Measurements from ENCODE around the gene MRPL42. TPM values are rescaled to one million over a fixed set of nuclear protein-coding genes. Genes with fewer than 3 reads are reported as not detected.

MRPL42 gene
- polyA plus RNA-seq, 1 of the 3 experiments (the other 2 are of a cell fraction), result 39.5 TPM

DNA sequence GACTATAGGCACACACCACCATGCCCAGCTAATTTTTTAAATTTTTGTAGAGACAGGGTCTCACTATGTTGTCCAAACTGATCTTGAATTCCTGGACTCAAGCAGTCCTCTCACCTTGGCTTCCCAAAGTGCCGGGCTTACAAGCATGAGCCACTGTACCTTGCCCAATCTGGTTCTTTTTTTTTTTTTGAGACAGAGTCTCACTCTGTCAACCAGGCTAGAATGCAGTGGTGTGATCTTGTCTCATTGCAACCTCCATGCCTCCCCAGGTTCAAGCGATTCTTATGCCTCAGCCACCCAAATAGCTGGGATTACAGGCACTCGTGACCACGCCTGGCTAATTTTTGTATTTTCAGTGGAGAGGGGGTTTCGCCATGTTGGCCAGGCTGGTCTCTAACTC, 15.4 kb downstream of the MRPL42 start:
- CTCF ChIA-PET, result interaction anchor here (0.7 to 2.2 kb wide), 3 partner anchors 15 to 498 kb away, joined by 3 to 7 read pairs (median 3); partner anchors contain the start of gene MRPL42
- Histone ChIP-seq H3K4me2 (no peak overlapping the region), H4K20me1 (ENCODE audit: insufficient read depth) (peaks cover 2% of the 10 kb centered on the region; the same call in 1 of the 2 replicates), H3K79me2 (ENCODE audit: insufficient read depth) (peaks cover 5% of the 10 kb centered on the region), H3K36me3 (replicated peaks in 1 of 2; ENCODE audit: control insufficient read depth in 1 of 2, insufficient read depth in 2 of 2, low read length in 1 of 2) (peaks cover 31 to 62% of the 10 kb centered on the region in 2 experiments), H2AFZ (ENCODE audit: low read depth) (no peak overlapping the region), H3K4me3 (ENCODE audit: low read depth in 2 of 2, low read length in 1 of 2) (no peak overlapping the region), H3K27me3 (ENCODE audit: insufficient read depth) (no peaks in the 10 kb centered on the region), H3F3A (replicated peaks; ENCODE audit: insufficient read depth) (no peaks in the 10 kb centered on the region), H3K9me3 (no peaks in the 10 kb centered on the region), H3K4me1 (ENCODE audit: control insufficient read depth in 1 of 2, insufficient read depth in 2 of 2, low read depth in 1 of 2, low read length in 1 of 2) (no peaks in the 10 kb centered on the region), H3K9me2 (no peaks in the 10 kb centered on the region), H3K27ac (ENCODE audit: low read depth in 2 of 2, low read length in 1 of 2) (no peak overlapping the region), H3K9ac (no peak overlapping the region)
- 100% methylated on average over 5 of the region's 5 CpGs for WGBS (ENCODE audit: low lambda C conversion rate)
- POLR2A ChIA-PET, result interaction anchor here (0.6 kb wide), 1 partner anchor 975 kb away, joined by 7 read pairs; no protein-coding TSS in a partner anchor
- DNase-seq, result no peak
- TF ChIP-seq FOXM1 (IDR thresholded peaks at IDR 0.05; ENCODE audit: low read depth) (no peak), TAF1 (IDR thresholded peaks at IDR 0.05; ENCODE audit: borderline replicate concordance, low read depth, low read length) (no peak), MXI1 (IDR thresholded peaks at IDR 0.05; ENCODE audit: low read depth, low read length) (no peak), EZH2phosphoT487 (IDR thresholded peaks at IDR 0.05; ENCODE audit: borderline replicate concordance, low read depth) (no peak), GABPA (IDR thresholded peaks at IDR 0.05; ENCODE audit: low read depth) (no peak), EP300 (IDR thresholded peaks at IDR 0.05; ENCODE audit: borderline replicate concordance in 1 of 2, low read depth in 1 of 2, low read length in 1 of 2) (no peak), TCF12 (IDR thresholded peaks at IDR 0.05) (no peak), RFX5 (IDR thresholded peaks at IDR 0.05; ENCODE audit: low read length) (no peak), SMC3 (IDR thresholded peaks at IDR 0.05; ENCODE audit: low read depth, low read length) (no peak)
- TF ChIP-seq, protein P1, sequence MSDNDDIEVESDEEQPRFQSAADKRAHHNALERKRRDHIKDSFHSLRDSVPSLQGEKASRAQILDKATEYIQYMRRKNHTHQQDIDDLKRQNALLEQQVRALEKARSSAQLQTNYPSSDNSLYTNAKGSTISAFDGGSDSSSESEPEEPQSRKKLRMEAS (IDR thresholded peaks at IDR 0.05; ENCODE audit: low read depth), result no peak
- TF ChIP-seq, protein P2, sequence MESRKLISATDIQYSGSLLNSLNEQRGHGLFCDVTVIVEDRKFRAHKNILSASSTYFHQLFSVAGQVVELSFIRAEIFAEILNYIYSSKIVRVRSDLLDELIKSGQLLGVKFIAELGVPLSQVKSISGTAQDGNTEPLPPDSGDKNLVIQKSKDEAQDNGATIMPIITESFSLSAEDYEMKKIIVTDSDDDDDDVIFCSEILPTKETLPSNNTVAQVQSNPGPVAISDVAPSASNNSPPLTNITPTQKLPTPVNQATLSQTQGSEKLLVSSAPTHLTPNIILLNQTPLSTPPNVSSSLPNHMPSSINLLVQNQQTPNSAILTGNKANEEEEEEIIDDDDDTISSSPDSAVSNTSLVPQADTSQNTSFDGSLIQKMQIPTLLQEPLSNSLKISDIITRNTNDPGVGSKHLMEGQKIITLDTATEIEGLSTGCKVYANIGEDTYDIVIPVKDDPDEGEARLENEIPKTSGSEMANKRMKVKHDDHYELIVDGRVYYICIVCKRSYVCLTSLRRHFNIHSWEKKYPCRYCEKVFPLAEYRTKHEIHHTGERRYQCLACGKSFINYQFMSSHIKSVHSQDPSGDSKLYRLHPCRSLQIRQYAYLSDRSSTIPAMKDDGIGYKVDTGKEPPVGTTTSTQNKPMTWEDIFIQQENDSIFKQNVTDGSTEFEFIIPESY (IDR thresholded peaks at IDR 0.05; ENCODE audit: borderline replicate concordance, low read depth), result no peak
- TF ChIP-seq, protein P3, sequence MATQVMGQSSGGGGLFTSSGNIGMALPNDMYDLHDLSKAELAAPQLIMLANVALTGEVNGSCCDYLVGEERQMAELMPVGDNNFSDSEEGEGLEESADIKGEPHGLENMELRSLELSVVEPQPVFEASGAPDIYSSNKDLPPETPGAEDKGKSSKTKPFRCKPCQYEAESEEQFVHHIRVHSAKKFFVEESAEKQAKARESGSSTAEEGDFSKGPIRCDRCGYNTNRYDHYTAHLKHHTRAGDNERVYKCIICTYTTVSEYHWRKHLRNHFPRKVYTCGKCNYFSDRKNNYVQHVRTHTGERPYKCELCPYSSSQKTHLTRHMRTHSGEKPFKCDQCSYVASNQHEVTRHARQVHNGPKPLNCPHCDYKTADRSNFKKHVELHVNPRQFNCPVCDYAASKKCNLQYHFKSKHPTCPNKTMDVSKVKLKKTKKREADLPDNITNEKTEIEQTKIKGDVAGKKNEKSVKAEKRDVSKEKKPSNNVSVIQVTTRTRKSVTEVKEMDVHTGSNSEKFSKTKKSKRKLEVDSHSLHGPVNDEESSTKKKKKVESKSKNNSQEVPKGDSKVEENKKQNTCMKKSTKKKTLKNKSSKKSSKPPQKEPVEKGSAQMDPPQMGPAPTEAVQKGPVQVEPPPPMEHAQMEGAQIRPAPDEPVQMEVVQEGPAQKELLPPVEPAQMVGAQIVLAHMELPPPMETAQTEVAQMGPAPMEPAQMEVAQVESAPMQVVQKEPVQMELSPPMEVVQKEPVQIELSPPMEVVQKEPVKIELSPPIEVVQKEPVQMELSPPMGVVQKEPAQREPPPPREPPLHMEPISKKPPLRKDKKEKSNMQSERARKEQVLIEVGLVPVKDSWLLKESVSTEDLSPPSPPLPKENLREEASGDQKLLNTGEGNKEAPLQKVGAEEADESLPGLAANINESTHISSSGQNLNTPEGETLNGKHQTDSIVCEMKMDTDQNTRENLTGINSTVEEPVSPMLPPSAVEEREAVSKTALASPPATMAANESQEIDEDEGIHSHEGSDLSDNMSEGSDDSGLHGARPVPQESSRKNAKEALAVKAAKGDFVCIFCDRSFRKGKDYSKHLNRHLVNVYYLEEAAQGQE (IDR thresholded peaks at IDR 0.05; ENCODE audit: low read depth, low read length), result no peak
- TF ChIP-seq, protein P4, sequence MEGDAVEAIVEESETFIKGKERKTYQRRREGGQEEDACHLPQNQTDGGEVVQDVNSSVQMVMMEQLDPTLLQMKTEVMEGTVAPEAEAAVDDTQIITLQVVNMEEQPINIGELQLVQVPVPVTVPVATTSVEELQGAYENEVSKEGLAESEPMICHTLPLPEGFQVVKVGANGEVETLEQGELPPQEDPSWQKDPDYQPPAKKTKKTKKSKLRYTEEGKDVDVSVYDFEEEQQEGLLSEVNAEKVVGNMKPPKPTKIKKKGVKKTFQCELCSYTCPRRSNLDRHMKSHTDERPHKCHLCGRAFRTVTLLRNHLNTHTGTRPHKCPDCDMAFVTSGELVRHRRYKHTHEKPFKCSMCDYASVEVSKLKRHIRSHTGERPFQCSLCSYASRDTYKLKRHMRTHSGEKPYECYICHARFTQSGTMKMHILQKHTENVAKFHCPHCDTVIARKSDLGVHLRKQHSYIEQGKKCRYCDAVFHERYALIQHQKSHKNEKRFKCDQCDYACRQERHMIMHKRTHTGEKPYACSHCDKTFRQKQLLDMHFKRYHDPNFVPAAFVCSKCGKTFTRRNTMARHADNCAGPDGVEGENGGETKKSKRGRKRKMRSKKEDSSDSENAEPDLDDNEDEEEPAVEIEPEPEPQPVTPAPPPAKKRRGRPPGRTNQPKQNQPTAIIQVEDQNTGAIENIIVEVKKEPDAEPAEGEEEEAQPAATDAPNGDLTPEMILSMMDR (IDR thresholded peaks at IDR 0.05), result no peak

Measured in SK-N-SH (cell line).